ENCODE data around the gene DYRK1A.

The DYRK1A gene

DNA sequence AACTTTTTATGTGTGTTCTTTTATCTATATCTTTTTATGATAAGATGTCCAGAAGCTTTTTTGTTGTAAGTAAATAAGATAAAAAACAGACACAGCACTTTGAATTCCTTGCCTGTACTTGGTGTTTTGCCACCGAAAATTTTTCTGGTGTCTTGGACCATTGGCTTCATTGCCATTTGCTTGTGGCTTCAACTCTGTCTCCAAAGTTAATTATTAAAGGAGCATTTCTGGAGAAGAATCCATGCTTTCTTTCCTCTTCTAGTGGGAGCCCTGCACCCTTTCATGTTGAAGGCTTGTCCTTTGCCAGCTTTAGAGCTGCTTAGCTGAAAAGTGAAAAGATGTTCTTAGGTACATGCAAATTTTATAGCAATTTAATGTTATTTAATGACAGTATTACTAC lies 112.2 kb downstream of the DYRK1A start:
- H3K4me3 ChIP-seq (replicated peaks; ENCODE audit: low read depth, low read length) = no peak overlapping the region
- DNase-seq (ENCODE audit: extremely low read depth, low read depth) = no peak
- TF ChIP-seq, protein P1, sequence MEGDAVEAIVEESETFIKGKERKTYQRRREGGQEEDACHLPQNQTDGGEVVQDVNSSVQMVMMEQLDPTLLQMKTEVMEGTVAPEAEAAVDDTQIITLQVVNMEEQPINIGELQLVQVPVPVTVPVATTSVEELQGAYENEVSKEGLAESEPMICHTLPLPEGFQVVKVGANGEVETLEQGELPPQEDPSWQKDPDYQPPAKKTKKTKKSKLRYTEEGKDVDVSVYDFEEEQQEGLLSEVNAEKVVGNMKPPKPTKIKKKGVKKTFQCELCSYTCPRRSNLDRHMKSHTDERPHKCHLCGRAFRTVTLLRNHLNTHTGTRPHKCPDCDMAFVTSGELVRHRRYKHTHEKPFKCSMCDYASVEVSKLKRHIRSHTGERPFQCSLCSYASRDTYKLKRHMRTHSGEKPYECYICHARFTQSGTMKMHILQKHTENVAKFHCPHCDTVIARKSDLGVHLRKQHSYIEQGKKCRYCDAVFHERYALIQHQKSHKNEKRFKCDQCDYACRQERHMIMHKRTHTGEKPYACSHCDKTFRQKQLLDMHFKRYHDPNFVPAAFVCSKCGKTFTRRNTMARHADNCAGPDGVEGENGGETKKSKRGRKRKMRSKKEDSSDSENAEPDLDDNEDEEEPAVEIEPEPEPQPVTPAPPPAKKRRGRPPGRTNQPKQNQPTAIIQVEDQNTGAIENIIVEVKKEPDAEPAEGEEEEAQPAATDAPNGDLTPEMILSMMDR (IDR thresholded peaks at IDR 0.05; ENCODE audit: low read depth, low read length, missing control alignments) = no peak

DNA sequence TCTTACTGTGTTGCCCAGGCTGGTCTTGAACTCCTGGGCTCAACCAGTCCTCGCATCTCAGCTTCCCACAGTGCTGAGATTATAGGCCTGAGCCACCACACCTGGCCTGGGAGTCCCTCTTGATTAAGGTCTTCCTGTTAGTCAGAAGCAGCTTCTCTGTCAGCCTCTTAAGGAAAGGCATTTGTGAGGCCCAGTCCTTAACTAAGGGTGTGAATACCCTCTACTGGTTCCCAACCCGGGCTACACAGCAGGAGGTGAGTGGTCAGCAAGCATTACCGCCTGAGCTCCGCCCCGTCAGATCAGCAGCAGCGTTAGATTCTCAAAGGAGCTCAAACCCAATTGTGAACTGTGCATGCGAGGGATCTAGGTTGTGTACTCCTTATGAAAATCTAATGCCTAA lies 117.2 kb downstream of the DYRK1A start:
- TF ChIP-seq, protein P1 (IDR thresholded peaks at IDR 0.05; ENCODE audit: low read depth, low read length, missing control alignments) = no peak
- DNase-seq (ENCODE audit: extremely low read depth, low read depth) = no peak
- H3K4me3 ChIP-seq (replicated peaks; ENCODE audit: low read depth, low read length) = no peak overlapping the region

DNA sequence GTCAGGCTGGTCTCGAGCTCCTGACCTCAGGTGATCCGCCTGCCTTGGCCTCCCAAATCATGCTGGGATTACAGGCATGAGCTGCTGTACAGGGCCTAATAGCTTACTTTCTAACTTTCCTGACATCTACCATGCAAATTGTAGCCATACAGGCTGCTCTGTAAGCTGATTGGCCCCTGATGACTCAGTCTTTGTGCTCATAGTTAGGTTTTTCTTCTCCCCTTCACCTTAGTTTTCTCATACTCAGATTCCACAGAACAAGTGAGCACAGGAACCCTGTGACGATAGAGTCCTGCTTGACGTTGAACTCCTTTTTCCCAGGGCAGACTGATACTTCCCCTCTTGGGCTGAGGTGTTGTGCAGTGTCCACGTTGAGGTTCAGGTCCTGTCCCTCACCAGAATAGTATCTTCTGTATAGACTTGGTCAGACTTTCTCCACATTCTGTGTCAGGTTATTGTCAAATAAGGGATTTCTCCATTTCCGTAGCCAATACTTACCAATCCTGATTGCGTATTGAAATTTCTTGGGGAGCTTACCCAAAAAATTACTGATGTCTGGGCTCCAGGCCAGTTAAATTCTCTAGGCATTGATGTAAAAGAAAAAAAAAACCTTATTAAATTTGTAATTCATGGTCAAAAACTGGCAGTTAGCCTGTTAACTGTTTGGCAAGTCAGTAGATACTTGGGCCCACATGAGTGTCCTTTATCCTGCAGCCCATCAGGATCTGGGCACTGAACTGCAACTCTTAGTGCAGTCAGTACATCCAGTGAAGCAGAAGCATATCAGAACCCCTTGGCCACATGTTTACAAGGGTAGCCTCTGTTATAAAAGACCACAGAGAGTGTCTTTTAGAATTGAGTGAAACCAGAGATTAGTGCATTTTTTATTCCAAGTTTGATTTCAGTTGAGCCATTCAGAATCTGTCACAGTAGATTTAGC lies 118.2 kb downstream of the DYRK1A start:
- H3K4me3 ChIP-seq (replicated peaks; ENCODE audit: low read depth, low read length) = no peak overlapping the region
- TF ChIP-seq, protein P1 (IDR thresholded peaks at IDR 0.05; ENCODE audit: low read depth, low read length, missing control alignments) = no peak
- DNase-seq (ENCODE audit: extremely low read depth, low read depth) = no peak

DNA sequence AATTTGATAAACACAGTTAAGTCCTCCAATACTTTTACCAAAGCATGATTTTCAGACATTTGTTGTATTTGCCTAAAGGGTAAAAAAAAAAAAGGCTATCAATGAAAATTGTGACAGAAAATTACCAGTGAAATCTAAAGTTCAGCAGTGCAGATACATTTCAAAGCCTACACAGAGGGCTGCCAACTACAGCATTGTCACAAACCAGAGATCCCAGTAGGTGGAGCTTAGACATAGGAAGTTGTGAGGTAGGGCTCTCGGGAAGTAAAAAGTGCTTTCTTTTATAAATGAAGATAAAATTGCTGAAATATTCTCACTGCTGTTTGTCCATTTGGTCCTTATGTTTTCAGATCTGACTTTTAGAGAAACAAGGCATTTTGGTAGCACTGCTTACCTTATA lies 123.0 kb downstream of the DYRK1A start:
- DNase-seq (ENCODE audit: extremely low read depth, low read depth) = no peak
- H3K4me3 ChIP-seq (replicated peaks; ENCODE audit: low read depth, low read length) = no peak overlapping the region
- TF ChIP-seq, protein P1 (IDR thresholded peaks at IDR 0.05; ENCODE audit: low read depth, low read length, missing control alignments) = no peak

DNA sequence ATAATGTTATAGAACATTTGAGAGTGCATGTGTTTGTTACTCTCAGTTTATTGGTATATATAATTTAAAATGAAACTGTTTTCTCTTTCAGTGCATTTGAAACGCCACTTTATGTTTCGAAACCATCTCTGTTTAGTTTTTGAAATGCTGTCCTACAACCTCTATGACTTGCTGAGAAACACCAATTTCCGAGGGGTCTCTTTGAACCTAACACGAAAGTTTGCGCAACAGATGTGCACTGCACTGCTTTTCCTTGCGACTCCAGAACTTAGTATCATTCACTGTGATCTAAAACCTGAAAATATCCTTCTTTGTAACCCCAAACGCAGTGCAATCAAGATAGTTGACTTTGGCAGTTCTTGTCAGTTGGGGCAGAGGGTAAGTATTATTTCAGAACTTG lies 123.5 kb downstream of the DYRK1A start:
- TF ChIP-seq, protein P1 (IDR thresholded peaks at IDR 0.05; ENCODE audit: low read depth, low read length, missing control alignments) = no peak
- H3K4me3 ChIP-seq (replicated peaks; ENCODE audit: low read depth, low read length) = no peak overlapping the region
- no peak for DNase-seq (ENCODE audit: extremely low read depth, low read depth)

DNA sequence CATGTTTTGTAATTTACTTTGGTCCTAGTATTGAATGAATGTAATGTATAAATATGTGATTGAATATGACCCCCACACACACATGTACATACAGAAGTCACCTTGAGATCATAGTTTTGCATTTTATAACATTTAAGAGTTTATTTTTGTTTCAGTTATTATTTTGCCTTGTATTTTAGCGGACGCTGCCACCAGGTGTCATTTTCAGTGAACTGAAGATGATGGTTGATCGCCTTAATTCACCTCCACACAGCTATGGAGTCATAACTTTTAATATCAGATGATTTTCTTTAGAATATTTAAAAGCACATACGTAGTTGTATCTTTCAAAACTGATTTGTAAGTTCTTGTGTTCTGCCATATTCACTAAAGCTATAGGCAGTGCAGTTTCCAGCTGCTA lies 130.4 kb downstream of the DYRK1A start:
- TF ChIP-seq, protein P1 (IDR thresholded peaks at IDR 0.05; ENCODE audit: low read depth, low read length, missing control alignments) = no peak
- DNase-seq (ENCODE audit: extremely low read depth, low read depth) = no peak
- no peak overlapping the region for H3K4me3 ChIP-seq (replicated peaks; ENCODE audit: low read depth, low read length)
